Endothelial cell of umbilical vein (primary cell): ENCODE measurements around the gene BUB1. TPM values are rescaled to one million over a fixed set of nuclear protein-coding genes. Genes with fewer than 3 reads are reported as not detected.
"Not testable (repeated sequence)": the region's sequence is repeated elsewhere in the genome, so short reads cannot be mapped to it uniquely, and the experiment has no call there.

Experiments used
- BruUV-seq: library from RNA; stranded (reverse); fragments of 400-500 nt; replicated peaks from 2 replicates; lab custom pipeline; 2021; lab: Mats Ljungman, UMichigan
- CTCF ChIA-PET: fragments of 300-600, 350-600 bp; sonication (Branson Sonifier 250); formaldehyde crosslinking; loops from one replicate; lab custom pipeline; 2021; ENCODE audit warnings: antibody characterized with exemption, inconsistent platforms; lab: Charles Lee
- POLR2A ChIA-PET: fragments of 300-600, 350-600 bp; sonication (Branson Sonifier 250); formaldehyde crosslinking; loops from one replicate; lab custom pipeline; 2021; ENCODE audit warnings: antibody characterized with exemption, inconsistent platforms; lab: Charles Lee
- DNase-seq: peaks from one replicate; pipeline ENCODE4 v3.0.0-alpha.2; 2011; ENCODE audit warnings: low read depth, low spot score
- FAIRE-seq: peaks from 2 replicates; lab custom pipeline; 2011; peaks lifted over from hg19 to GRCh38; lab: Jason Lieb, UNC
- H2AFZ ChIP-seq: 2 replicates; pipeline ENCODE4 v1.6.0; 2012; ENCODE audit warnings: low read depth, low read length, control low read depth, inconsistent platforms
- H3K27ac ChIP-seq: 2 replicates; pipeline ENCODE4 v1.5.1; 2011; ENCODE audit warnings: low read depth, mild to moderate bottlenecking, control low read depth, low read length, moderate library complexity; ENCODE audit not compliant: insufficient read depth
- H3K27me3 ChIP-seq, 2 experiments: 2 replicates each; pipeline versions ENCODE4 v1.6.0 to v1.6.1; 2011; ENCODE audit warnings: low read length in 2 of 2, mixed read lengths in 1 of 2; ENCODE audit not compliant: control insufficient read depth in 2 of 2, insufficient read depth in 2 of 2
- H3K36me3 ChIP-seq, 2 experiments: 2 replicates in 1 of 2; 3 replicates in 1 of 2; pipeline ENCODE4 v1.5.1; 2011; ENCODE audit warnings: low read length in 2 of 2, mild to moderate bottlenecking in 1 of 2, moderate library complexity in 1 of 2; ENCODE audit not compliant: control insufficient read depth in 2 of 2, insufficient read depth in 2 of 2; ENCODE audit errors: extremely low read depth in 1 of 2
- H3K4me1 ChIP-seq: 3 replicates; pipeline ENCODE4 v1.5.1; 2011; ENCODE audit warnings: mild to moderate bottlenecking, low read length; ENCODE audit not compliant: control insufficient read depth, insufficient read depth; ENCODE audit errors: extremely low read depth
- H3K4me2 ChIP-seq: 2 replicates; pipeline ENCODE4 v1.6.1; 2011; ENCODE audit warnings: low read length, control low read depth, mixed read lengths; ENCODE audit not compliant: insufficient read depth
- H3K4me3 ChIP-seq, 3 experiments: fragments of 200-600 bp in 1 of 3; sonication (generic), shearing (Covaris generic) in 1 of 3; replicated peaks in 1 of 3; 2 replicates each; pipeline ENCODE4 v1.5.1; 2011 to 2016; ENCODE audit warnings: control low read depth in 3 of 3, low read length in 3 of 3, mild to moderate bottlenecking in 2 of 3, inconsistent platforms in 1 of 3, low read depth in 1 of 3, moderate library complexity in 1 of 3; ENCODE audit not compliant: insufficient read depth in 1 of 3
- H3K79me2 ChIP-seq: 2 replicates; pipeline ENCODE4 v1.6.0; 2012; ENCODE audit warnings: low read length, inconsistent platforms; ENCODE audit not compliant: control insufficient read depth, insufficient read depth
- H3K9ac ChIP-seq: replicated peaks from 2 replicates; pipeline ENCODE3; 2011; ENCODE audit warnings: low read length, control low read depth; ENCODE audit not compliant: insufficient read depth; ENCODE audit errors: extremely low read depth
- H3K9me1 ChIP-seq: replicated peaks from 3 replicates; pipeline ENCODE4 v1.6.0; 2011; ENCODE audit warnings: mild to moderate bottlenecking, low read length; ENCODE audit not compliant: control insufficient read depth, insufficient read depth; ENCODE audit errors: extremely low read depth
- H3K9me3 ChIP-seq: replicated peaks from 2 replicates; pipeline ENCODE4 v1.5.1; 2012; ENCODE audit warnings: low read length, inconsistent platforms; ENCODE audit not compliant: control insufficient read depth, insufficient read depth
- H4K20me1 ChIP-seq: replicated peaks from 2 replicates; pipeline ENCODE3; 2011; ENCODE audit warnings: mild to moderate bottlenecking, low read length; ENCODE audit not compliant: control insufficient read depth, insufficient read depth; ENCODE audit errors: extremely low read depth
- CTCF ChIP-seq, 2 donors: IDR thresholded peaks; 1 replicate in 1 of 2; 2 replicates in 1 of 2; pipeline ENCODE4 v1.5.1; 2011; ENCODE audit warnings: low read length in 2 of 2, mild to moderate bottlenecking in 2 of 2, moderate library complexity in 2 of 2, control low read depth in 1 of 2, inconsistent platforms in 1 of 2, low read depth in 1 of 2; ENCODE audit not compliant: insufficient read depth in 1 of 2; ENCODE audit errors: extremely low read depth in 1 of 2
- FOS ChIP-seq: IDR thresholded peaks from 2 replicates; pipeline ENCODE4 v1.6.1; 2011; ENCODE audit warnings: mild to moderate bottlenecking, low read length, moderate library complexity, borderline replicate concordance; ENCODE audit not compliant: insufficient read depth
- GATA2 ChIP-seq: IDR thresholded peaks from 2 replicates; pipeline ENCODE4 v1.7.0; 2011; ENCODE audit warnings: low read depth, mild to moderate bottlenecking, moderate library complexity, mixed read lengths, low read length; ENCODE audit not compliant: insufficient read length, insufficient read depth
- dilution Hi-C: fragments of 300-500 bp; cut with MboI; formaldehyde crosslinking; loops from one replicate; pipeline ENCODE4 v1.15.0; 2019; ENCODE audit warnings: low sequenced_read_pairs; ENCODE audit not compliant: extremely low pct_ligation_motif_present
- intact Hi-C: fragments of 100-400 bp; cut with micrococcal nuclease; formaldehyde crosslinking; loops from one replicate; pipeline ENCODE4 v1.10.0; 2022
- polyA plus RNA-seq, 4 experiments: library from polyadenylated mRNA; depleted of rRNA in 3 of 4; stranded (reverse) in 3 of 4; unstranded in 1 of 4; fragments of >200 nt; gene quantifications; 2 replicates each; pipeline versions ENCODE4 v1.2.1 to v1.2.3, GENCODE V29; 2011 to 2012; ENCODE audit warnings: missing spikeins in 1 of 4
- total RNA-seq: library from RNA; stranded (reverse); gene quantifications from 2 replicates; pipeline ENCODE4 v1.2.3, GENCODE V29; 2021

BUB1 gene
- total and polyA plus RNA-seq, 2 donors (not counting 3 experiments of a cell fraction or from before 2014, with no cell fraction given), result 16.1 to 66.4 TPM

- H4K20me1 ChIP-seq, result no peaks in the 10 kb centered on the region
- no peak overlapping the region for H3K9ac ChIP-seq
- H3K4me1 ChIP-seq, result no peaks in the 10 kb centered on the region
- no peak overlapping the region for H2AFZ ChIP-seq
- H3K9me1 ChIP-seq, result no peaks in the 10 kb centered on the region
- no peak for TF ChIP-seq FOS
- TF ChIP-seq GATA2, result no peak
- no peak for TF ChIP-seq CTCF (IDR thresholded peaks at IDR 0.05; ENCODE audit: extremely low read depth in 1 of 2, insufficient read depth in 1 of 2, low read depth in 1 of 2, low read length in 2 of 2)
- H3K36me3 ChIP-seq, result no peaks in the 10 kb centered on the region
- no TSS peak for BruUV-seq
- no peak overlapping the region for H3K27ac ChIP-seq
- peaks cover 22 to 68% of the 10 kb centered on the region in 2 experiments for H3K27me3 ChIP-seq
- FAIRE-seq (no peak), DNase-seq (no peak)
- ChIA-PET POLR2A (no interaction called here), CTCF (interaction anchor here (0.5 to 1.5 kb wide), 2 partner anchors 14 to 1156 kb away, joined by 3 to 4 read pairs; no protein-coding TSS in a partner anchor)
- intact Hi-C loops (no loop called here), dilution Hi-C loops (no loop called here)
- no peaks in the 10 kb centered on the region for H3K9me3 ChIP-seq
- no peak overlapping the region for H3K4me3 ChIP-seq
- no peaks in the 10 kb centered on the region for H3K79me2 ChIP-seq
- no peak overlapping the region for H3K4me2 ChIP-seq
These were observed 24.9 kb upstream of the BUB1 start for GRCh38 chr2:110702514-110703380.

GRCh38 chr2:110698253-110698652 is 20.4 kb upstream of the BUB1 start:
- POLR2A ChIA-PET, H3K9me3 ChIP-seq, BruUV-seq, H3K4me2 ChIP-seq, DNase-seq, intact Hi-C loops, H3K9ac ChIP-seq, H3K79me2 ChIP-seq, H3K4me1 ChIP-seq, FAIRE-seq, H4K20me1 ChIP-seq, H3K27ac ChIP-seq, CTCF ChIA-PET, dilution Hi-C loops, H3K4me3 ChIP-seq, H2AFZ ChIP-seq, H3K9me1 ChIP-seq, H3K36me3 ChIP-seq: not testable (repeated sequence)
- H3K27me3 ChIP-seq, result peaks cover 18 to 37% of the 10 kb centered on the region in 2 experiments

- peaks cover 7 to 20% of the 10 kb centered on the region in 2 experiments for H3K27me3 ChIP-seq
- H3K27ac ChIP-seq, H3K9ac ChIP-seq, H3K4me1 ChIP-seq, H3K36me3 ChIP-seq, H2AFZ ChIP-seq, dilution Hi-C loops, intact Hi-C loops, H3K79me2 ChIP-seq, BruUV-seq, H3K4me2 ChIP-seq, H3K9me3 ChIP-seq, H3K4me3 ChIP-seq, H3K9me1 ChIP-seq, POLR2A ChIA-PET, H4K20me1 ChIP-seq: not testable (repeated sequence)
- peak; percentile 87 for FAIRE-seq
- CTCF ChIA-PET, result interaction anchor here (0.6 to 1.0 kb wide), 2 partner anchors 26 to 60 kb away, joined by 3 read pairs; no protein-coding TSS in a partner anchor
- peak; percentile 20 for DNase-seq
These were observed 17.5 kb upstream of the BUB1 start for GRCh38 chr2:110695146-110695898.
